Loucy (cell line): ENCODE measurements around the gene MEX3B.

Experiments used
- CTCF ChIP-seq: fragments of 200-600 bp; sonication (generic); conservative IDR thresholded peaks from 2 replicates; pipeline ENCODE4 v1.5.1; 2014; ENCODE audit warnings: mild to moderate bottlenecking, antibody characterized with exemption, low read length
- EZH2phosphoT487 ChIP-seq: fragments of 200-600 bp; IDR thresholded peaks from 2 replicates; pipeline ENCODE4 v1.6.1; 2018; ENCODE audit warnings: antibody characterized with exemption, mild to moderate bottlenecking, moderate library complexity, borderline replicate concordance

- no peak for TF ChIP-seq CTCF
- TF ChIP-seq EZH2phosphoT487 = no peak
Measured at GRCh38 chr15:82044373-82045178, 1.2 kb downstream of the MEX3B start.
